ENCODE results near the gene ZMYND15. TPM values are rescaled to one million over a fixed set of nuclear protein-coding genes. Genes with fewer than 3 reads are reported as not detected.
"Not testable (repeated sequence)": the region's sequence is repeated elsewhere in the genome, so short reads cannot be mapped to it uniquely, and the experiment has no call there.

The ZMYND15 gene
- total RNA-seq (ENCODE audit: unreplicated experiment) = not detected
- long read RNA-seq = 0 reads

DNA sequence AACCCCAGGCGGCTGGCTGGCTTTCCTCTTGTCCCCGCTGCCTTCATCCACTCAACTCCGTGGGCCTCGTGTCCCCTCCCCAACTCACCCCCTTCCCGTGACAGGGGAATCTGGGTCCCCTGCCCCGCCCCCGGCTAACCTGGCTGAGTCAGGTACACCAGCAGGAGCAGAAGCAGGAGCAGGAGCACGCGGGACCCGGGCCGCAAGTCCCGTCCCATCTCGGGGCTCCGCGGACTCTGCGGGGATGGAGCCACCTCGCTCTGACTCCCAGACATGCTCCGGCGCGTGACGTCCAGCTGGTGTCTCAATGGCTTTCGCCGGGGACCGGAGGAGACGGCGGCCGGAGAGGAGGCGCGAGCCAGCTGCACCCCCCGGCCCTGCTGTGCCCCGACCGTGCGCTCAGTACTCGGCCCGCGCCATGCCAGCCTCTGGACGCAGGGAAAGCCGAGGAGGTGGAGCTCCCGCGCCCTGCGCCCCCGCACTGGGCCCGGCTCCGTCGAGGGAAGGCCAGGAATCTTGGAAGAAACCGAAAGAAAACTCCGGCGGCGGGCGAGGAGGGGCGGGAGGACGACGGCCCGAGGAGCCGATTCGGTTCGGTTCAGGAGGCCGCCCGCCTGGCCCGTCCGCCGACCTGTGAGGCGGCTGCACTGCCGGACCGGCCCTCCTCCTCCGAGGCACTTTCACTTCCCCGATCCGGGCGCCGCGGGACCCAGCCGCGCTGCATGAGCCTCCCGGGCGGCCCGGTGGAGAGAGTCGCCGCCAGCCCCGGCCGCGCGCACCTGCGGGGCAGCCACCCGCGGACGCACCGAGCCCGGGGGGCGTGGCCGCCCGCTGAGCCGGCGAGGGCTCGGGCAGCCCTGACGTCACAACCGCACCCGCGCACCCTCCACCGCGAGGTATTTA is at the start of gene ZMYND15, which contains the start of gene CXCL16:
Gene ZMYND15 (plus strand): TSS at position 712 of the 903 bp plus-strand sequence. CDS start 716 bp downstream, outside the sequence.
Gene CXCL16 (minus strand): TSS at position 807 of the 903 bp plus-strand sequence. CDS start 589 bp downstream, at position 218.
- peak within 1 kb of the TSS; percentile 41 for H3K27ac Mint-ChIP-seq (ENCODE audit: unreplicated experiment)
- peaks cover 28% of the 10 kb centered on the region for H3K27me3 Mint-ChIP-seq (ENCODE audit: unreplicated experiment)
- no peaks in the 10 kb centered on the region for H3K4me1 Mint-ChIP-seq (ENCODE audit: low read depth, unreplicated experiment)
- H3K9me3 Mint-ChIP-seq (ENCODE audit: unreplicated experiment) = no peaks in the 10 kb centered on the region
- DNase-seq = peak; percentile 63
- TF ChIP-seq CTCF (IDR thresholded peaks at IDR 0.05; ENCODE audit: partially characterized antibody, unreplicated experiment) = no peak
- peak within 1 kb of the TSS; percentile 68 for H3K4me3 Mint-ChIP-seq (ENCODE audit: unreplicated experiment)
- H3K36me3 Mint-ChIP-seq (ENCODE audit: unreplicated experiment) = peaks cover 7% of the 10 kb centered on the region

DNA sequence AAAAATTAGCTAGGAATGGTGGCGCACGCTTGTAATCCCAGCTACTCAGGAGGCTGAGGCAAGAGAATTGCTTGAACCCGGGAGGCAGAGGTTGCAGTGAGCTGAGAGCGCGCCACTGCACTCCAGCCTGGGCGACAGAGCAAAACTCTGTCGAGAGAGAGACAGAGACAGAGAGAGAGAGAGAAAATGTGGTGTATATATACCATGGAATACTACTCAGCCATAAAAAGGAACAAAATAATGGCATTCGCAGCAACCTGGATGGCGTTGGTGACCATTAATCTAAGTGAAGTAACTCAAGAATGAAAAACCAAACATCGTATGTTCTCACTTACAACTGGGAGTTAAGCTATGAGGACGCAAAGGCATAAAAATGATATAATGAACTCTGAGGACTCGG is 49.8 kb upstream of the ZMYND15 start:
- not testable (repeated sequence) for H3K4me3 Mint-ChIP-seq (ENCODE audit: unreplicated experiment); DNase-seq; H3K27me3 Mint-ChIP-seq (ENCODE audit: unreplicated experiment); H3K9me3 Mint-ChIP-seq (ENCODE audit: unreplicated experiment); H3K4me1 Mint-ChIP-seq (ENCODE audit: low read depth, unreplicated experiment); H3K27ac Mint-ChIP-seq (ENCODE audit: unreplicated experiment)
- H3K36me3 Mint-ChIP-seq (ENCODE audit: unreplicated experiment) = peaks cover 18% of the 10 kb centered on the region

DNA sequence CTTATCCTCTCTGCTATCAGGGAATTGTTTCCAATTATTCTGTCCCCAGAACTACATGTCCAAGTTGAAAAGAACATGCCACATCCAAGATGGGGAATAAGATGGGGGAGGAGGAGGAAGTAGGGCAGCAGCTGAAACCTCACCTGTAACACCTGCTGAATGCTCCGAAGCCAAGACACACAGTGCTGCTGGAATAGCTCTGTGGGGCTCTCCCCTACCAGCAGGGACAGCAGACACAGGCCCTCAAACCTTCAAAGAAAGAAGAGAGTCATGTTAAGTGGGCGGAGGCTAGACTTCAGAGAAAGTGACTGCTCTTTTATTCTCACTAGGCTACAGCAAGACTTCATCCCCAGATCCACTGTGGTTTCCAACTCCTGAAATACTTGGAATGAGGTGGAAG is 48.9 kb upstream of the ZMYND15 start:
- no peak for DNase-seq
- Mint-ChIP-seq H3K27me3 (ENCODE audit: unreplicated experiment) (peaks cover 2% of the 10 kb centered on the region), H3K4me3 (ENCODE audit: unreplicated experiment) (no peak overlapping the region), H3K27ac (ENCODE audit: unreplicated experiment) (no peak overlapping the region), H3K9me3 (ENCODE audit: unreplicated experiment) (peaks cover 2% of the 10 kb centered on the region), H3K4me1 (ENCODE audit: low read depth, unreplicated experiment) (peaks cover 3% of the 10 kb centered on the region), H3K36me3 (ENCODE audit: unreplicated experiment) (peaks cover 18% of the 10 kb centered on the region)
- TF ChIP-seq CTCF (IDR thresholded peaks at IDR 0.05; ENCODE audit: partially characterized antibody, unreplicated experiment) = no peak

GRCh38 chr17:4691686-4692085 is 47.9 kb upstream of the ZMYND15 start:
- no peak for TF ChIP-seq CTCF (IDR thresholded peaks at IDR 0.05; ENCODE audit: partially characterized antibody, unreplicated experiment)
- Mint-ChIP-seq H3K36me3 (ENCODE audit: unreplicated experiment) (peaks cover 18% of the 10 kb centered on the region), H3K4me1 (ENCODE audit: low read depth, unreplicated experiment) (peaks cover 3% of the 10 kb centered on the region), H3K27ac (ENCODE audit: unreplicated experiment) (no peak overlapping the region), H3K27me3 (ENCODE audit: unreplicated experiment) (peaks cover 2% of the 10 kb centered on the region), H3K9me3 (ENCODE audit: unreplicated experiment) (peaks cover 2% of the 10 kb centered on the region), H3K4me3 (ENCODE audit: unreplicated experiment) (no peak overlapping the region)
- no peak for DNase-seq

- no peaks in the 10 kb centered on the region for H3K4me1 Mint-ChIP-seq (ENCODE audit: low read depth, unreplicated experiment)
- H3K27me3 Mint-ChIP-seq (ENCODE audit: unreplicated experiment) = peaks cover 4% of the 10 kb centered on the region
- no peaks in the 10 kb centered on the region for H3K9me3 Mint-ChIP-seq (ENCODE audit: unreplicated experiment)
- TF ChIP-seq CTCF (IDR thresholded peaks at IDR 0.05; ENCODE audit: partially characterized antibody, unreplicated experiment) = no peak
- DNase-seq = no peak
- no peak overlapping the region for H3K4me3 Mint-ChIP-seq (ENCODE audit: unreplicated experiment)
- no peak overlapping the region for H3K27ac Mint-ChIP-seq (ENCODE audit: unreplicated experiment)
- H3K36me3 Mint-ChIP-seq (ENCODE audit: unreplicated experiment) = peaks cover 10% of the 10 kb centered on the region
Observed at GRCh38 chr17:4693416-4693815, 46.2 kb upstream of the ZMYND15 start.

Measured in glutamatergic neuron (in vitro differentiated cells).